Brain microvascular endothelial cell (primary cell): ENCODE measurements around the gene ETS1.

Experiments
- DNase-seq: peaks from one replicate; pipeline ENCODE4 v3.0.0-alpha.2; 2020
- H3K27ac ChIP-seq: fragments of 250-450 bp; sonication (Bioruptor Pico); 2 replicates; pipeline ENCODE4 v1.5.1; 2020; ENCODE audit warnings: mild to moderate bottlenecking, moderate library complexity
- H3K27me3 ChIP-seq: fragments of 250-450 bp; sonication (Bioruptor Pico); replicated peaks from 2 replicates; pipeline ENCODE4 v1.5.1; 2020; ENCODE audit warnings: mild to moderate bottlenecking
- H3K36me3 ChIP-seq: fragments of 250-450 bp; sonication (Bioruptor Pico); replicated peaks from 2 replicates; pipeline ENCODE4 v1.5.1; 2020; ENCODE audit warnings: mild to moderate bottlenecking
- H3K4me3 ChIP-seq: 2 replicates; pipeline ENCODE4 v1.5.1; 2011; ENCODE audit warnings: low read depth, mild to moderate bottlenecking, control low read depth, low read length, moderate library complexity
- CTCF ChIP-seq: IDR thresholded peaks from 2 replicates; pipeline ENCODE4 v1.5.1; 2011; ENCODE audit warnings: low read depth, mild to moderate bottlenecking, moderate library complexity, low read length, control low read depth, inconsistent platforms; ENCODE audit errors: missing control alignments
- in situ Hi-C: cut with HindIII; loops from 2 replicates; pipeline ENCODE4 v1.10.0; 2017; ENCODE audit warnings: low sequenced_read_pairs, low pct_ligation_motif_present

The ETS1 gene

GRCh38 chr11:128524172-128524571, 63.2 kb downstream of the ETS1 start:
- no peak for TF ChIP-seq CTCF
- no peaks in the 10 kb centered on the region for H3K36me3 ChIP-seq
- H3K4me3 ChIP-seq: no peak overlapping the region
- no peaks in the 10 kb centered on the region for H3K27me3 ChIP-seq
- in situ Hi-C loops: loop anchor here (10.0 kb wide), 1 partner anchor 101 kb away; no protein-coding TSS in a partner anchor
- H3K27ac ChIP-seq: peak overlapping the region; percentile 99
- DNase-seq: no peak

GRCh38 chr11:128523641-128524040, 63.7 kb downstream of the ETS1 start:
- TF ChIP-seq CTCF: no peak
- Histone ChIP-seq H3K27ac (peak overlapping the region; percentile 99), H3K27me3 (no peaks in the 10 kb centered on the region), H3K4me3 (no peak overlapping the region), H3K36me3 (no peaks in the 10 kb centered on the region)
- no peak for DNase-seq
- in situ Hi-C loops: loop anchor here (10.0 kb wide), 1 partner anchor 101 kb away; no protein-coding TSS in a partner anchor

- Histone ChIP-seq H3K27ac (peak overlapping the region; percentile 99), H3K4me3 (peak overlapping the region; percentile 41), H3K27me3 (no peaks in the 10 kb centered on the region), H3K36me3 (no peaks in the 10 kb centered on the region)
- in situ Hi-C loops: loop anchor here (10.0 kb wide), 1 partner anchor 102 kb away; no protein-coding TSS in a partner anchor
- TF ChIP-seq CTCF: no peak
- DNase-seq: no peak
Measured at GRCh38 chr11:128522943-128523518, 64.3 kb downstream of the ETS1 start.

GRCh38 chr11:128522055-128522942, 65.1 kb downstream of the ETS1 start:
- Histone ChIP-seq H3K36me3 (no peaks in the 10 kb centered on the region), H3K27me3 (no peaks in the 10 kb centered on the region), H3K4me3 (peak overlapping the region; percentile 89), H3K27ac (peak overlapping the region; percentile 99)
- peak; percentile 99 for DNase-seq
- no peak for TF ChIP-seq CTCF
- in situ Hi-C loops: loop anchor here (10.0 kb wide), 1 partner anchor 103 kb away; no protein-coding TSS in a partner anchor

- DNase-seq: no peak
- in situ Hi-C loops: loop anchor here (10.0 kb wide), 1 partner anchor 103 kb away; no protein-coding TSS in a partner anchor
- H3K36me3 ChIP-seq: no peaks in the 10 kb centered on the region
- peak overlapping the region; percentile 99 for H3K27ac ChIP-seq
- H3K4me3 ChIP-seq: peak overlapping the region; percentile 89
- H3K27me3 ChIP-seq: no peaks in the 10 kb centered on the region
- no peak for TF ChIP-seq CTCF
Measured at GRCh38 chr11:128521682-128522054, 65.7 kb downstream of the ETS1 start.
